Colonic mucosa (tissue), 4 donors: ENCODE results near the gene RPL19. TPM values are rescaled to one million over a fixed set of nuclear protein-coding genes. Genes with fewer than 3 reads are reported as not detected.

Source experiments
- DNase-seq: peaks from one replicate; pipeline ENCODE4 v3.0.0-alpha.2; 2020
- H3K27ac ChIP-seq: fragments of 200-600 bp; one replicate; pipeline ENCODE4 v1.8.0; 2021
- H3K27me3 ChIP-seq: fragments of 200-600 bp; one replicate; pipeline ENCODE4 v1.8.0; 2021
- H3K36me3 ChIP-seq: fragments of 200-600 bp; one replicate; pipeline ENCODE4 v1.8.0; 2021
- H3K4me1 ChIP-seq: fragments of 200-600 bp; one replicate; pipeline ENCODE4 v1.8.0; 2021; ENCODE audit warnings: mild to moderate bottlenecking
- H3K4me3 ChIP-seq: fragments of 200-600 bp; one replicate; pipeline ENCODE4 v1.8.0; 2021
- H3K9ac ChIP-seq, 2 donors: one replicate each; pipeline ENCODE4 v1.7.0; 2013; ENCODE audit warnings: control low read depth in 2 of 2, low read depth in 2 of 2, low read length in 2 of 2
- H3K9me3 ChIP-seq: fragments of 200-600 bp; one replicate; pipeline ENCODE4 v1.8.0; 2021
- CTCF ChIP-seq: fragments of 200-600 bp; IDR thresholded peaks from one replicate; pipeline ENCODE4 v1.8.0; 2022; ENCODE audit warnings: antibody characterized with exemption, mild to moderate bottlenecking
- intact Hi-C: fragments of 100-400 bp; cut with DNase I; formaldehyde crosslinking; loops from one replicate; pipeline ENCODE4 v1.14.1; 2022
- total RNA-seq, 2 donors: library from RNA; stranded (reverse); fragmentation: NEBNext Ultra II Directional in 1 of 2; extraction: Animal tissue kit (Norgen Biotek cat#: 25700) in 1 of 2; gene quantifications; one replicate each; pipeline ENCODE4 v1.2.1, GENCODE V29; 2021
- donor health status: healthy.
- donor health status: DM: no; HTN: no; CAD: no.
- donor health status: DM: no; HTN: no; CAD: no.

Gene RPL19
- total RNA-seq, 2 donors from 2014 or later: 1,557 to 1,567 TPM

- Histone ChIP-seq H3K9ac (no peak overlapping the region), H3K36me3 (no peaks in the 10 kb centered on the region), H3K4me3 (no peak overlapping the region), H3K9me3 (no peaks in the 10 kb centered on the region), H3K4me1 (no peaks in the 10 kb centered on the region), H3K27ac (no peak overlapping the region), H3K27me3 (peaks cover 9% of the 10 kb centered on the region)
- intact Hi-C loops: loop anchor here (10.0 kb wide), 1 partner anchor 66 kb away; the partner anchor contains the start of gene ARL5C
- no peak for DNase-seq
- no peak for TF ChIP-seq CTCF
Observed at GRCh38 chr17:39231091-39231561, 31.0 kb downstream of the RPL19 start.

- H3K4me1 ChIP-seq: no peaks in the 10 kb centered on the region
- no peaks in the 10 kb centered on the region for H3K9me3 ChIP-seq
- H3K27ac ChIP-seq: no peak overlapping the region
- no peak overlapping the region for H3K9ac ChIP-seq
- peaks cover 3% of the 10 kb centered on the region for H3K27me3 ChIP-seq
- TF ChIP-seq CTCF: peak; percentile 83
- H3K4me3 ChIP-seq: no peak overlapping the region
- no peaks in the 10 kb centered on the region for H3K36me3 ChIP-seq
- no peak for DNase-seq
- intact Hi-C loops: loop anchor here (10.0 kb wide), 1 partner anchor 67 kb away; the partner anchor contains the start of gene ARL5C
Observed at GRCh38 chr17:39231591-39232551, 31.8 kb downstream of the RPL19 start.

- peaks cover 3% of the 10 kb centered on the region for H3K27me3 ChIP-seq
- intact Hi-C loops: loop anchor here (10.0 kb wide), 1 partner anchor 71 kb away; the partner anchor contains the start of gene ARL5C
- H3K9ac ChIP-seq: no peak overlapping the region
- no peaks in the 10 kb centered on the region for H3K36me3 ChIP-seq
- peak; percentile 45 for DNase-seq
- H3K4me3 ChIP-seq: no peak overlapping the region
- no peaks in the 10 kb centered on the region for H3K4me1 ChIP-seq
- H3K27ac ChIP-seq: no peak overlapping the region
- no peaks in the 10 kb centered on the region for H3K9me3 ChIP-seq
- TF ChIP-seq CTCF: peak; percentile 45
Observed at GRCh38 chr17:39235555-39236449, 35.7 kb downstream of the RPL19 start.

GRCh38 chr17:39236450-39236927 lies 36.4 kb downstream of the RPL19 start:
- Histone ChIP-seq H3K27me3 (peaks cover 3% of the 10 kb centered on the region), H3K9me3 (no peaks in the 10 kb centered on the region), H3K36me3 (no peaks in the 10 kb centered on the region), H3K4me3 (no peak overlapping the region), H3K9ac (no peak overlapping the region), H3K4me1 (no peaks in the 10 kb centered on the region), H3K27ac (no peak overlapping the region)
- no peak for TF ChIP-seq CTCF
- no peak for DNase-seq
- intact Hi-C loops: loop anchor here (10.0 kb wide), 1 partner anchor 72 kb away; the partner anchor contains the start of gene ARL5C

- Histone ChIP-seq H3K9me3 (no peaks in the 10 kb centered on the region), H3K9ac (no peak overlapping the region), H3K4me1 (no peaks in the 10 kb centered on the region), H3K27me3 (no peaks in the 10 kb centered on the region), H3K27ac (no peak overlapping the region), H3K4me3 (no peak overlapping the region), H3K36me3 (no peaks in the 10 kb centered on the region)
- intact Hi-C loops: loop anchor here (10.0 kb wide), 1 partner anchor 72 kb away; the partner anchor contains the start of gene ARL5C
- no peak for DNase-seq
- no peak for TF ChIP-seq CTCF
Observed at GRCh38 chr17:39236981-39237441, 36.9 kb downstream of the RPL19 start.
